ENCODE measurements around the gene HERC3.

- TF ChIP-seq POLR2AphosphoS5 (IDR thresholded peaks at IDR 0.05; ENCODE audit: borderline replicate concordance, low read depth, low read length) (no peak), EZH2 (IDR thresholded peaks at IDR 0.05) (no peak), FOXP2 (optimal IDR thresholded peaks at IDR 0.05; ENCODE audit: control extremely low read depth, extremely low read length, insufficient read depth) (no peak)
Observed at GRCh38 chr4:88575186-88575585, 17.1 kb upstream of the HERC3 start.

All from SK-N-MC (cell line).